GM10847 (cell line): ENCODE results near the gene ZCCHC7.

ENCODE experiments used
- POLR2A ChIP-seq: IDR thresholded peaks from 2 replicates; pipeline ENCODE4 v1.6.1; 2011; ENCODE audit not compliant: insufficient read length; ENCODE audit errors: extremely low read depth

ZCCHC7 gene

GRCh38 chr9:37290366-37290939 is 170.1 kb downstream of the ZCCHC7 start:
- no peak for TF ChIP-seq POLR2A

- no peak for TF ChIP-seq POLR2A
Observed at GRCh38 chr9:37290940-37291485, 170.6 kb downstream of the ZCCHC7 start.

DNA sequence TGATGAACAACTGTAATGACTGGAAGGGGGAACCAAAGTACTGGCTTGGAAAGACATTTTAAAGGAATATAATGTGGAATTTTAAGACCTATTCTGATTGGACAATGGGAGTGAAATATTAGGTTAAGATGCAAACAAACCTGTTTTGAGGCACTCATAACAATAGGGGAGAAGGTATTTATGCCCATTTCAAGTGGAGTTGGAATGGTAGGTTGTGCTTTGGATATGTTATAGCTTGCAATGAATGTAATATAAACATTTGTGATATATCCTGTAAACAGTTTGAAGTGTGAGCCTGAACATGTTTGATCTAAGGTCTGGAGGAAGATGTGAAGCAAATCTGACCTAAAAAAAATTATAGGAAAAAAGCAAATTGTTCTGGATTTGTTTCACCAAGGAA is 172.5 kb downstream of the ZCCHC7 start:
- TF ChIP-seq POLR2A = no peak

DNA sequence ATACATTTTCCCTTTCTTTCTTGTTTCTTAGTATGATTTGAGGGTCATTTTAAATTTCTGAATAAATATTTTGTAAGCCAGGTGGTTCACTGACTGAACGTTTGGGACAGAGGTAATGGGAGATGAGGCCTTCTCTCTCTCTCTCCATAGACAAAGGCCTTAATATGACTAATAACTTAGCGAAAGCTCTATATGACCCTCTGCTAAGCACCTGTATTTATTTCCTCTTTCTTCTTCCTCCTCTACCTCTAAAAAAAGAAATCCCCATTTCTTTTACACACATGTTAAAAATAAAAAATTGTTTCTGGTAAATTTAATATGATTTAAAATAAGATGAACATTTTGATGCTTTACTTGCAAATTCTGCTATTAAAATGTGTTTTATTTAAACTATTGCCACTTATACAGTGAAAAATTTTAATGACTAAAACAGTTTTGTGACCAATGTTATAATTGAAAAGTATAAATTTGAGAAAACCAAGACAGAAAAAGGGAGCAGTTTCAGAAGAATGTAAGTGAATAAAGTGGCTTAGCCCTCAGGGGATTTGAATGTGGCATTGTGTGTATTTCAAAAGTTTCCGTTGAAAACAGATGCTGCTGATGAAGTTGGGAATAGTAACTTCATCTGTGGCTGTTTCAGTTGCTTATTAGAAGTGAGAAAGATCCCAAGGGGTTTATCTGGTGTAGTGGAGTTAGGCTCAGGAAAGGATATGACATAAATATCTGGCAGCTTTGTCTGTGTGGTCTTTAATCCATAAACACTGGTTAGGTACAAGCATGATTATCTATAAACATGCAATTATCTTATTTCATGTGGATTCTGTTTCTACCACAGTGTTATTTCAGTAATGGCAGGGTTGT is 173.5 kb downstream of the ZCCHC7 start:
- TF ChIP-seq POLR2A = no peak

DNA sequence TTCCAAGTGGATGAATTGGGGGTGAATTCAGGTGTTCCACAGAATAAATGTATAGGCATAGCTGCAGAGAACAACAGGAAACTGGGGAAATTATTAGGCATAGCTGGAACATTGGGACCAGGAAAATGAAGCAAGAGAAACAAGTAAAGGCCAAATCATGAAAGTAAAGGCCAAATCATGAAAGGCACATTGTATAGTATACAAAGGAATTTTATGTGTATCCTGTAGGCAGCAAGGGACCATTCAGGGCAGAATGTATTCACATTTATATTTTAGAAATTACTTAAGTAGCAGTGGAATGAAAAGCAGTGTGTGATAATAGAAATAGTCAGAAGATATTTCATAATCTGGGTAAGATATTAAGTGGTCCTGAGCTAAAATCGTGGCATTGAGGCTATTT is 174.8 kb downstream of the ZCCHC7 start:
- TF ChIP-seq POLR2A = no peak

DNA sequence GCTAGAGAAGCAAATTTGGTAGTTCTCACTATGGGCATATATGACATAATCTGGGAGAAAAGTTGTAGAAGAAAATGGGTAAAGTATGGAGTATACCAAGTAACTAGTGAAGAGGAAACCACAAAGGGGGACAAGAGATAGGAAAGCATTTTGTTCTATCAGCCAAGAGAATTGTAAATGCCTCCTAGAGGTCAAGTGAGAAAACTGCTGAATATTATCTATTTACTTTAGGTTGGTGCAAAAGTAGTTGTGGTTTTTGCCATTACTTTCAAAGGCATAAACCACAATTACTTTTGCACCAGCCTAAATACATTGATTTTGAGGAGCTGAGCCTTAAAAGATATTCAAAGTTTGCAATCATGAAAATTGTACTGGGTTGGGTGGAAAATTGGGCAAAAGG is 175.4 kb downstream of the ZCCHC7 start:
- TF ChIP-seq POLR2A = no peak

DNA sequence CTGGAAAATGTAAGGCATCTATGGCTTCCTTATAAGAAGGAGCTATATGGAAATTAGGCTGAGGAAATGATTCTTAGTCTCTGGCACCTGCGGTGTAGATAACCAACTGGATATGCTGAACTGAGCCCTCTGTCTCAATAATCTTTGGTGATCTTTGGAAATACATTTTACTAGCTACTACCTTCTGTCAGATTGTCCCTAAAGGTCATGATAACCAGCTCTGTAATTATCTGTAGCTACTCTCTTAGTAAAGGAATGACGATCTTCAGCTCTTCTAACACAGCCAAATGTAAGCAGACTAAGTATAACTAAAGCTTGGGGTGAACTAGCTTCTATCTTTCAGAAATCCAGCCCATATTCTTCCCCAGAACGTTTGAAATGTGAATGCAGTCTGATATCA is 177.2 kb downstream of the ZCCHC7 start:
- TF ChIP-seq POLR2A = no peak

DNA sequence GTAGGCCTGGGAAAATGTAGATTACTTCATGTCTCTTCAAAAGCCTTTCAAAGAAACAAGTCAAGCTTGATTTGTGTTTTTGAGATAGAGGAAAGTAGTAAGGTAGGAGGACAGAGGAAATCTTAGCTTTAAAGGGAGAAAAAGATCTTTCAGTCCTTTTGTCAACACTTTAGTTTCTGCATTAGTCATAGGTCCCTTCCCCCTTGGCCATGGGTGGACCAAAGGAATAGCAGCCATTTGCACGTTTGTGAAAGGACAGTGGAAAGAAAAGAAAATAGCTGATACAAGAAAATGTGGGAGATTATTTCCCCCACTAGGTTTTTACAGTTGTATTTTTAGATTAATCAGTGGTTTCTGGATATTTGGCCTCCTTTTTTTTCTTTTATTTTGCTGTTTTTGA is 180.2 kb downstream of the ZCCHC7 start:
- no peak for TF ChIP-seq POLR2A

GRCh38 chr9:37301042-37301853 is 180.9 kb downstream of the ZCCHC7 start:
- no peak for TF ChIP-seq POLR2A

DNA sequence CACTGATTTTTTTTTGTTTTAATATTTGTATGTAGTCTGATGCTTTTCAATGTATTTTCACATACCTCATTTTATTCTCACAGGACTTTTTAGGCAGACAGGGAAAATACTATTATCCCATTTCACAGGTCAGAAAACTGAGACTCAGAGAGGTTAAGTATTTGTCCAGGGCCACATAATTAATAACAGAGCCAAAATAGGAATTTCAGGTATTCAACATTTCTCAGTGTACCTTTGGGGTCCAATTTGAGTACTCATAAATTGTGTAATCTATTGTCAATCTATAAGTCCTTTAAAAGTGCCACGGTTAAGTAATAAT is 181.4 kb downstream of the ZCCHC7 start:
- TF ChIP-seq POLR2A = no peak

DNA sequence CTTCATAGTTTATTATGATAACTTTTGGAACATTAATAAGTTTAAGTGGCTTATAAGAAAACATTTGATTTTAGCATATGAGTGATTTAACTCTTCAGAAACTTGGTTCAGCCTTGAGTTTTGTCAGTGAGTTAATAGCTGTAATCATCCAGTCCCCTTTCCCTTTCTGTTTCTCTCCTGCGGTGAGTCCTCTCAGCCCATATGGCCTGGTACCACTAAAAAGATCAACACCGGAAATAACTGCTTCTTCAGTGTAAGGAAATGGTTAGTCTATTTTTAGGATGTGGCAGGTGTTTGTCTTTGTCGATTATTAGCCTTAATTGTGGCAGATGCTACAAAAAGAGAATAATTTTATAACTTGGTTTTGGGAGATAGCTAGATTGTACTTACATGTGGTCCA is 181.9 kb downstream of the ZCCHC7 start:
- no peak for TF ChIP-seq POLR2A

DNA sequence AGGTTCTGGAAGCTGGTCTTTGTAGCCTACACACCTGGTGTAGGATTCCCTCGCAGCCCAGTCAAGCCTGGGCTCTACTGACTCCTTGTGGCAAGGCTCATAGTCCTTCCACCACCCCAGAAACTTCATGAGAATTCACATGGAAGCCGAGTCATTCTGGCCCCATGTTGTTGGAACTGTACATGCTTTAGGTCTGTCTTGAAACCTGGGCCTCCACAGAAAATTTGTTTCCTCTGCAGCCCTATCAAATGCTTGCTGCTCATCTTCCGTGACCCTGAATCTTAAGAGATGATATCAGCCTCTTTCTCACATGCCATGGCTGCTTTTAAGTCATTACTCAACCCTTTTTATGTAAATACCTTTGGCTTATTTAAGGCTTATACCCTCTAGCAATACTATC is 188.8 kb downstream of the ZCCHC7 start:
- TF ChIP-seq POLR2A = no peak

DNA sequence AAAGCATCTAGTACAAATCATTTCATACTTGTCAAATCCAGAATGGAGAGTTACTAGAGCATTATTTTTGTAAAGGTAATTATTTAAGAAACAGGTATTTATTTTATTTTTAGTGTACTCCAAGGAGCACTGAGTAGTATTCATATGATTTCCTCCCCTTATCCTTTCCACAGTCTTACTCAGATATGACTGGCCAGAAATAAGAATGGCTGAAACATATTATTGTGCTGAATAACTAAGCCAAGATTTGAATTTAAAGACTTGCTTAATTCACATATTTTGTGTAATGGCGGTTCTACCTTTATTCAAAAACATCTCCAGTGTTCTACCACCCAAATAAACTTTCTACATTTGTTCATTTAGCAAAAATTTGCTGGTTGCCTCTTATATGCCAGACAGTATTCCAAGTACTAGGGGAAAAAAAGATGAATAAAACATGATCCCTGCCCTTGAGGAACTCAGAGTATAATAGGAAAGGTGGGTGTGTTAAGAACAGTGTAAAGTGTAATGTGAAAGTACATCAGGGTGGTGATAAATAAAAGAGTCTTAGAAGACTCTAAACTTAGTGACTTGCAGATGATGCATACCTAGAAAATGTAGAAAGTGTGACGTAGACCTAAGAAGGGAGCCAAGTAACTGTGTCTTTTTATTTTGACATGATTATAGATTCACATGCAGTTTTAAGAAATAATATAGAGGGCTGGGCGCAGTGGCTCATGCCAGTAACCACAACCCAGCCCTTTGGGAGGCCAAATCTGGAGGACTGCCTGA is 191.7 kb downstream of the ZCCHC7 start:
- no peak for TF ChIP-seq POLR2A

DNA sequence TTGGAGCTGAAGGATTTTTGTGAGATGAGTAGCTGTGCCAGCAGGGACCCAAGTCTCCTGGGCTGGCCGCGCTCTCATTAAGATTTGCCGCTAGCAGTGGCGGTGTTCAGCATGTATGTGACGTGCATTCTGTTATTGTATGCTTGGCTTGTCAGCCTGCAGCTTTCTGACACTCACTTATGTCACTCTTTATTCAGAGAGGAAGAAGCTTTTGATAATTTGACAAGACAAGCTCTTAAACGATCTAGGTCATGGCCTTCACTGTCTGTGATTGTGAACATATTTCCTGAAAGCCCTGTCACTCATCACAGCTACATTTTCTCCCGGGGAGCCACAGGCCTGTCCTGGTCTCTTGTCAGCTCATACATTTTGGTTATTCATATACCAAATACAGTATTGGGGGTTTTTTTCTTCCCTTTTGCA is 203.9 kb downstream of the ZCCHC7 start:
- TF ChIP-seq POLR2A = no peak

- no peak for TF ChIP-seq POLR2A
Observed at GRCh38 chr9:37324691-37325490, 204.5 kb downstream of the ZCCHC7 start.

DNA sequence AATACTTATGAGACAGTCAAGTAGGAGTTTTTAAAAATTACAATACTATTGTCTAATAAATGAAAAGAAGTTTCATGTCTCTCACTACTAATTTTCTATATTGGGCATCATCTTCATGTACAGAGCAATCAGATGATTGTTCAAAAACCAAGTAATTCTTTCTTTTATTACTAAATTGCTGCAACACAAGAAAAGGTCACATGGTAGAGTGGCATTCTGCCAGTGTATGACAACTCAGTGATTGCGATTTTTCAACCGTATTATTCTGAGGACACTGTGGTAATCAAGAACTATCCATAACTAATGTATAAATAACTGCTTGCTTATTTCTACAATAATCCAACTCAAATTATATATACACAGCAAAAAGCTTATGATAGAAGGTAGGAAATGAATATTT is 205.4 kb downstream of the ZCCHC7 start:
- TF ChIP-seq POLR2A = no peak
